Stimulated activated CD4-positive, alpha-beta T cell treated with anti-CD3 and anti-CD28 coated beads, TNF-alpha, amount 100 ng/mL, for 4 hours (primary cell): ENCODE results near the gene DRC7.
"Not testable (repeated sequence)": the region's sequence is repeated elsewhere in the genome, so short reads cannot be mapped to it uniquely, and the experiment has no call there.

ENCODE experiments used
- DNase-seq, 3 experiments: peaks; one replicate each; pipeline ENCODE4 v3.0.0-alpha.2; 2020; ENCODE audit warnings: low read depth in 3 of 3

Gene DRC7

GRCh38 chr16:57693550-57693949, 1.1 kb upstream of the DRC7 start:
- no peak for DNase-seq

GRCh38 chr16:57694231-57694724, 328 bp upstream of the DRC7 start:
- DNase-seq, result no peak

GRCh38 chr16:57695680-57696069, 1.1 kb downstream of the DRC7 start:
- no peak for DNase-seq

- DNase-seq, result no peak
These were observed 1.6 kb downstream of the DRC7 start for GRCh38 chr16:57696240-57696639.

GRCh38 chr16:57697896-57698537, 3.4 kb downstream of the DRC7 start:
- no peak for DNase-seq

GRCh38 chr16:57698812-57699405, 4.3 kb downstream of the DRC7 start:
- no peak for DNase-seq

GRCh38 chr16:57699481-57699880, 4.9 kb downstream of the DRC7 start:
- no peak for DNase-seq

- no peak for DNase-seq
These were observed 5.3 kb downstream of the DRC7 start for GRCh38 chr16:57699899-57700298.

- no peak for DNase-seq
These were observed 6.4 kb downstream of the DRC7 start for GRCh38 chr16:57700781-57701551.

- no peak for DNase-seq
These were observed 7.3 kb downstream of the DRC7 start for GRCh38 chr16:57701759-57702371.

- DNase-seq, result no peak
These were observed 8.9 kb downstream of the DRC7 start for GRCh38 chr16:57703416-57704010.

GRCh38 chr16:57704011-57704904, 9.7 kb downstream of the DRC7 start:
- no peak for DNase-seq

GRCh38 chr16:57704905-57705852, 10.6 kb downstream of the DRC7 start:
- DNase-seq, result no peak

- no peak for DNase-seq
These were observed 12.1 kb downstream of the DRC7 start for GRCh38 chr16:57706717-57707116.

- DNase-seq, result no peak
These were observed 12.7 kb downstream of the DRC7 start for GRCh38 chr16:57707331-57707730.

- DNase-seq, result no peak
These were observed 13.6 kb downstream of the DRC7 start for GRCh38 chr16:57708168-57708567.

- no peak for DNase-seq
These were observed 15.1 kb downstream of the DRC7 start for GRCh38 chr16:57709663-57710062.

GRCh38 chr16:57711346-57711745, 16.7 kb downstream of the DRC7 start:
- DNase-seq, result no peak

- no peak for DNase-seq
These were observed 17.4 kb downstream of the DRC7 start for GRCh38 chr16:57711993-57712392.

- not testable (repeated sequence) for DNase-seq
These were observed 18.0 kb downstream of the DRC7 start for GRCh38 chr16:57712569-57712968.
